Keratinocyte (primary cell): ENCODE measurements around the gene FLRT1.

Experiments used
- EZH2 ChIP-seq: IDR thresholded peaks from one replicate; pipeline ENCODE4 v1.6.1; 2012; ENCODE audit warnings: inconsistent platforms, mild to moderate bottlenecking, low read length, moderate library complexity
- TF ChIP-seq, protein P1 (sequence below), 3 experiments: IDR thresholded peaks in 1 of 3; conservative IDR thresholded peaks in 1 of 3; optimal IDR thresholded peaks in 1 of 3; 2 replicates in 2 of 3; 3 replicates in 1 of 3; pipeline versions ENCODE3 to v1.5.1; 2011; ENCODE audit warnings: low read length in 3 of 3, mild to moderate bottlenecking in 3 of 3, moderate library complexity in 2 of 3, control low read depth in 1 of 3, inconsistent platforms in 1 of 3; ENCODE audit not compliant: insufficient read depth in 2 of 3; ENCODE audit errors: extremely low read depth in 1 of 3

DNA sequence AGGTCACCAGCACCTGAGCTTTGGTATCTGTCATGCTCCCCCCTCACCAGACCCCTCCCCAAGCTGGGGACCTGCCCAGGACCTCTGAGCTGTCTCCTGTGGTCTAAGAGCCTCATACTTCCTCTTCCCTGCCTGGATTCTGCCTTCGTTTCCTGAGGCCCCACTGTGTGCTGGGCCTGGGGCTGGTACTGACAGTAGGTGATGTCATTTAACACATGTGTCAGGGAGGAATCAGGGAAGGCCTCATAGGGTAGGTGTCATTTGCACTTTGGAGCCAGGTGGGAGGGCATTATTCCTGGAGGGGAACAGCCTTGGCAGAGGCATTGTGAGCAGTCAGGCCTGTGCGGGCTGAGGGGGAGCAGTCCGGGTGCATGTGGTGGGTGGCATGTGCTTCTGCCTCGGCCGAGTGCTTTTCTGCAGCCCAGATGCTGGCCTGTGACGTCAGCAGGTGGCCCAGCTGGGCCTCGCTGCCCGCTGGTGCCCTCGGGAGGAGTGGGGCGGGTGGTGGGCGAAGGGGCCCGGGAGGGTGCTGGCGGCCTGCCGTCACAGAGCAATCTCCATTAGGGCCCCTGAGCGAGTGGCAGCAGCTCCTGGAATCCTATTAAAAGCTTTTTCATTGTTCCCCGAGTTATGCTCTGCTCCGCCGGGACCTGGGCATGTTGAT, 9.1 kb downstream of the FLRT1 start:
- TF ChIP-seq EZH2 = no peak
- TF ChIP-seq, protein P1, sequence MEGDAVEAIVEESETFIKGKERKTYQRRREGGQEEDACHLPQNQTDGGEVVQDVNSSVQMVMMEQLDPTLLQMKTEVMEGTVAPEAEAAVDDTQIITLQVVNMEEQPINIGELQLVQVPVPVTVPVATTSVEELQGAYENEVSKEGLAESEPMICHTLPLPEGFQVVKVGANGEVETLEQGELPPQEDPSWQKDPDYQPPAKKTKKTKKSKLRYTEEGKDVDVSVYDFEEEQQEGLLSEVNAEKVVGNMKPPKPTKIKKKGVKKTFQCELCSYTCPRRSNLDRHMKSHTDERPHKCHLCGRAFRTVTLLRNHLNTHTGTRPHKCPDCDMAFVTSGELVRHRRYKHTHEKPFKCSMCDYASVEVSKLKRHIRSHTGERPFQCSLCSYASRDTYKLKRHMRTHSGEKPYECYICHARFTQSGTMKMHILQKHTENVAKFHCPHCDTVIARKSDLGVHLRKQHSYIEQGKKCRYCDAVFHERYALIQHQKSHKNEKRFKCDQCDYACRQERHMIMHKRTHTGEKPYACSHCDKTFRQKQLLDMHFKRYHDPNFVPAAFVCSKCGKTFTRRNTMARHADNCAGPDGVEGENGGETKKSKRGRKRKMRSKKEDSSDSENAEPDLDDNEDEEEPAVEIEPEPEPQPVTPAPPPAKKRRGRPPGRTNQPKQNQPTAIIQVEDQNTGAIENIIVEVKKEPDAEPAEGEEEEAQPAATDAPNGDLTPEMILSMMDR (optimal IDR thresholded peaks at IDR 0.05 in 1 of 3, IDR thresholded peaks at IDR 0.05 in 1 of 3, conservative IDR thresholded peaks at IDR 0.05 in 1 of 3; ENCODE audit: extremely low read depth in 1 of 3, insufficient read depth in 2 of 3, low read length in 3 of 3) = no peak
